GM19023 (cell line): ENCODE data around the gene JMJD1C.
"Not testable (repeated sequence)": the region's sequence is repeated elsewhere in the genome, so short reads cannot be mapped to it uniquely, and the experiment has no call there.

ENCODE experiments used
- ATAC-seq: cut with Tn5 transposase; IDR thresholded peaks from one replicate; pipeline ENCODE4 v1.9.1; 2021; ENCODE audit warnings: mild to moderate bottlenecking, moderate library complexity; ENCODE audit not compliant: unreplicated experiment

JMJD1C gene

DNA sequence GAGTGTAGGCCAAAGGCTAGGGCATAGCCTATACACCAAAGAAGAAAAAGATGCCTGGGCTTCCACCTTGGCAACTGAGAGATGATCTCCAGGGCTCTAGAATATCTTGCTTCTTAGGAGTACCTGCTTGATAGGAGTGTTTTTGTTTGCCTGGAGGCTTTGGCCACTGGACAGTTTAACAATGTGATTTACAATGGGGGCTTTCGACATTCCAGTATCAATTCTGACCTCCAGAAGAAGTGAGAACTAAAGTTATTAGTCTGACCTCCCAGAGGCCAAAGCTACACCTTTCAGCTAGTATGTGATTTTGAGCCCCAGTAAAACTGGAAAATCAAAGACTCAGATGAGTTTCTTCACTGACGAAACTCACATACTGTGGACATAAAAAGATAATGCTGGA lies 96.1 kb downstream of the JMJD1C start:
- no peak for ATAC-seq

DNA sequence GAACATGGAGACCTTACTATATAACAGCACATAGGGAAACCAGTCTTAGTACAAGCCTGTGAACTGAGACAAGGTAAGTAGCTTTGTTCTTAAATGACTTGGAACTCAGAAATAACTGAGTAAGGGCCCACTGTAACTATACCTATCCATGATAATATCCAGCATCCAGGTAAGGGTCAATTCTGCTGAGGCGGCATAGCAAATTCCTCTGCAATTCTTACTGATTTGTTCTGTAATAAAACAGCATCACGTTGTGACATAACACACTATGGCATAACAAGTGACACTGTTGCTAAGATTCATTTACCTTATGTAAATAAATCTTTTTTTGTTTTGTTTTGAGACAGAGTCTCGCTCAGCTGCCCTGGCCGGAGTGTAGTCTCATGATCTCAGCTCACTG lies 97.4 kb downstream of the JMJD1C start:
- no peak for ATAC-seq

DNA sequence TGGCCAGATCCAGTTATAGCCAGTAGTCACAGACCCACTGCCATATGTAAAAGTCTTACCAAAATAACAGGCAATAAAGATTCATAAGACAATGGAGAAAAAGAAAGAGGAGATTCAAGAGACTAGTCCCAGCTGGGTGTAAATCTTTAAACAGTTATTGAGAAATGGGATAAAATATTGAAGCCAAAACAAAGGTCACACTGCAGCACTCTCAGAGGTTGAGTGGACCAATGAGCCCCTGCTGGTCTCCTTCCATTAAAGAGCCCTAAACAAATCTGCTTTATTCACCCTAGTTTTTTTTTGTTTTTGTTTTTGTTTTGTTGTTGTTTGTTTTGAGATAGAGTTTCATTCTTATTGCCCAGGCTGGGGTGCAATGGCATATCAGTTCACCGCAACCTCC lies 98.8 kb downstream of the JMJD1C start:
- no peak for ATAC-seq

DNA sequence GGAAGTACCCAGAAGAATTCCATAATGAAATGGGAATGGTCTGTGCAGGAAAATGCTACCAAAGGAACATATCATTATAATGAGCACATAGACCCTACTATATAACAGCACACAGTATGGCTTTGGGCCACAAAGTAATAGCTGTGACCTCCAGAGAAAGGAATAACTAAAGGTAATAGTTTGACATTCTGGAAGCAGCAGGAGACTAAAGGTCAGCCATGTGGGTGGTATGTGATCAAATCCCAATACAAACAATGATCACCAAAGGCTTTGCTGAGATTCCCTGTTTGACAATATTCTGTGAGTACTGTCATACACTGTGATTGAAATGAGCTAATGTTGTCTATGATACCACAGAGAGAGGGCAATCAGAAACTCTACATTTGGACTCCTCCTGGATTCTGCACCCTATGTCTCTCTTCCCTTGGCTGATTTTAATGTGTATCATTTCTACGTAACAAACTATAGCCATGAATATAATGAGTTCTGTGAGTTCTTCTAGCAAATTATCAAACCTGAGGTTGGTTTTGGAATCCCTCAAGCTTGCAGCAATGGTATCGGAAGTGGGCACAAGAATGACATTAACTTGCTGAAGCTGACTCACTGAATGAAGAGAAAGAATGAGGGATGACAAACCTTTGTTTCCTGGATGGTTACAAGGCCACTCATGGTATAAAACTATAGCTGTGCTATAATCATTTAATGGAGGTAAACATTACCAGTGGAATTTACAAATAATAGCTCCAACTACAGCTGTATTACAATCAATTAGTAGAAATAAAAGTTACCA lies 99.6 kb downstream of the JMJD1C start:
- ATAC-seq: no peak

DNA sequence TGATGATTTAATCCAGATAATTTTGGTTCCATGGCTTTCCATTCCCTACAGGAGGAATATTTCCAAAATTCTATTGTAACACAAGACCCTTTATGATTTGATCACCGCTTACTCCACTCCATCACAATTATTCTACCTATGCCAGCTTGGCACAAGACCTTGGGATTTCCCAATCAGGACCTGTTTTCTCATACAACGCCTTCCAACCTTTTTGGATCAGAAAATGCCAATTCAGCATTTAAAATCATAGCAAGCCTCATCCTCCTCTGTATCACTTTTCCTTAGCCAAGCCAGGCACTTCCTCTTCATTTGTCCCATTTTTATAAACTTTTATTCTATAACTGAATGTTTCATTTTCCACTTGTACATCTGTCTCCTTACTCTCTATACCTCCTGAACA lies 100.9 kb downstream of the JMJD1C start:
- no peak for ATAC-seq

DNA sequence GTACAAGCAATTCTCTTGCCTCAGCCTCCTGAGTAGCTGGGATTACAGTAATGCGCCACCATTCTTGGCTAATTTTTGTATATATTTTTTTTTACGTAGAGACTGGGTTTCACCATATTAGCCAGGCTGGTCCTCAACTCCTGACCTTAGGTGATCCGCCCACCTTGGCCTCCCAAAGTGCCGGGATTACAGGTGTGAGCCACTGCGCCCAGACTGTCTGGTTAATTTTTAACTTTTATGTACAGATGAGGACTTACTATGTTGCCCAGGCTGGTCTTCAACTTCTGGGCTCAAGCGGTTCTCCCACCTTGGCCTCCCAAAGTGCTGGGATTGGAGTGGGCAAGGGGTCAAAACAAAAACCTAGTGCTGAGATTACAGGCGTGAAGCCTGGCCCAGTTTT lies 101.8 kb downstream of the JMJD1C start:
- no peak for ATAC-seq

DNA sequence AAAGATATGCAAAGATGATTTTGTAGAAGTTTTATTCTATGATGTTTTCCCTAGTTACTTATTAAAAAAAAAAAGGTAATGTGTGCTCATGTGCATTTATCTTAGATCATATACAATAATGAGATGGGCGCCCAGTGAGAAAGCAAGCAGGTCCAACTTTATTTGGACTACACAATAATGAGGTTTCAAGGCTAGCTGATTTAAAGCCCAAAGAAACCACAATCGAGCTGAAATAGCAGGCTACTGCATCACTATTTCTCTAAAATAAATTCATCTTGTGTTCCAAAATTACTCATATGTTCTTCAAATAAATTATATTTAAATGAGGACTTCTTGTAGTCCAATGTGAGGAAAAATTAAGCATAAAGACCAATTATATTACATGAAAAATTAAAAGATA lies 110.1 kb downstream of the JMJD1C start:
- ATAC-seq: no peak

DNA sequence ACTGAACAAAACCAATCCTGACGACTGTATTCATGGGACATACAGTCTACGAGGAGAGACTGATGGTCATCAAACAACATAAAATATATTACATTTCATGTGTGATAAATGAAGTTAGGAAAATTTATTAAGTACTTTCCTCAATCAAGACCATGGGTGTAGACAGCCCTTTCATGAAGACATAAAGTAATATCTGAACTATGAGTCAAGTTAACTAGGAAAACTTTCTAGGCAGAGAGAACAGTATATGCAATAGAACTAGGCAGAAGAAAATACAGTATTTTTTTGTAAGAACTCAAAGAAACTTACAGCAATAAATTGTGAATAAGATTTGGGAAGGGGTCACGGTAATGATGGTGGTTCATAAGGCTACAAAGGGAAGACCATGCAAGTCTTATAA lies 112.8 kb downstream of the JMJD1C start:
- no peak for ATAC-seq

DNA sequence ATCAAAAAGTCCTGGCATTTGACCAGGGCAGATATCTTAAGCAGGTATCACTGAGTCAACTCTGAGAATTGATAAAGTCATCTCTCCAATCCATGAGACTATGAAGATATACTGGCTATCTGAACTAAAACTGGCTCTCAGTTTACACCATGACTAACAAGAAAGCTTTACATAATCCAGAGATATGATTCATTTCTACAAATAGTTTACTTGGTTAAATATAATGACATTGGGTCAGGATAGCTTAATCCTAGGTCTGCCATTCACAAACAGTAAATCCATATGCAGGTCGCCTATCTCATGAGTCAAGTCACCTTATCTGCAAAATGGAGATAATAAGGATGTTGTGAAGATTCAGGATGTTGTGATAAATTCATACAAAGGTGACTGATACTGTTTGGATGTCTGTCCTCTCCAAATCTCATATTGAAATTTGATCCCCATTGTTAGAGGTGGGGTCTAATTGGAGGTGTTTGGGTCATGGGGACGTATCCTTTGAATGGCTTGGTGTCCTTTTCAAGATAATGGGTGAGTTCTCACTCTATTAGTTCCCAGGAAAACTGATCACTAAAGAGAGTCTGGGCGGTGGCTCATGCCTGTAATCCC lies 117.4 kb downstream of the JMJD1C start:
- ATAC-seq: no peak

DNA sequence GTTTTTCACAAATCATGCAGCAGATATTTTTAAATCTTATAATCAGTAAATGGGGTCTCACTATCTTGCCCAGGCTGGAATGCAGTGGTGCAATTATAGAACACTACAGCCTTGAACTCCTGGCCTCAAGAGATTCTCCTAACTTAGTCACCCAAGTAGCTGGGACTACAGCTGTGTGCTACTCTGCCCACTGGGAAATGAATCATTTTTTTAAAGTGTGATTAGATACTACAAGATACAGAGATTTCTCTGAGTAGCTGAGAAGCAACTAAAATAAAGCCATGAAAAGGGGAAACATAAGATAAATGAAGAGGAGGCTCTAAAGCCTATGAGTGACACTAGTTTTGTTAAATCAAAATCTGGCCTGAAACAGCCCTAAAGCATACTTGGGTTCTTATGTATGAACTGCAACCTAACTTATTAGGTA lies 119.7 kb downstream of the JMJD1C start:
- no peak for ATAC-seq

DNA sequence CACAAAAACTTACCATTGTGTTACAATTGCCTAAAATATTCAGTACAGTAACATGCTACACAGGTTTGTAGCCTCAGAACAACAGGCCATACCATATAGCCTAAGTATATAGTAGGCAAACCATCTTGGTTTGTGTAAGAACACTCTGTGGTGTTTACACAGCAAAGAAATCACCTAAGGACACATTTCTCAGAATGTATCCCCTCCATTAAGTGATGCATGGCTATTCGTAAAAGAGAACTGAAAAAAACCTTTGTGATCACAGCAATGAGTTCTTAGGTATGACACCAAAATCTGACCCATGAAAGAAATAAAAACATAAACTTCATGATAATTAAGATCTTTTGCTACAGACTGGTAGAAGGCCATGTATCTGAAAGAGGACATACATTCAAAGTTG lies 121.5 kb downstream of the JMJD1C start:
- ATAC-seq: no peak

DNA sequence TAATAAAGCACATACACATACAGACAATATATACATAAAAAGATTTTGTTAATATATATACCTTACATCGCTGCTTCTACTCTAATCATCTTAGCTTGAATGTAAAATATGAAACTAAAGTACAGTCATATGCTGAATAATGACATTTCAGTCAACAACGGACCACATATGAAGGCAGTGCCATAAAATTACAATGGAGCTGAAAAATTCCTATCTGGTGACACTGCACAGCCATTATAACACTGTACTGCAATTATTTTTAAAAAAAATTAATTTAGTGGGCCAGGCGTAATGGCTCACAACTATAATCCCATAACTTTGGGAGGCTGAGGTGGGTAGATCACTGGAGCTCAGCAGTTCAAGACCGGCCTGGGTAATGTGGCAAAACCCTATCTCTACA lies 122.3 kb downstream of the JMJD1C start:
- no peak for ATAC-seq

DNA sequence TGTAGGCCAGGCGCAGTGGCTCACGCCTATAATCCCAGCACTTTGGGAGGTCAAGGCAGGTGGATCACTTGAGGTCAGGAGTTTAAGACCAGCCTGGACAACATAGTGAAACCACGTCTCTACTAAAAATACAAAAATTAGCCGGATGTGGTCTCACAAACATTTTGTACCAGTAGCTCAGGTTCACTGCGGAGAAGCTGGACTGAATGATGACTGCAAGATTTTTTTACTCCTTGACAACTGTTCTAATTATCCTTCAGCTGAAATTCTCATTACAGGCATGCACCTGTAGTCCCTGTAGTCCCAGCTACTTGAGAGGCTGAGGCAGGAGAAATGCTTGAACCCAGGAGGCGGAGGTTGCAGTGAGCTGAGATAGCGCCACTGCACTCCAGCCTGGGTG lies 126.1 kb downstream of the JMJD1C start:
- ATAC-seq: not testable (repeated sequence)

DNA sequence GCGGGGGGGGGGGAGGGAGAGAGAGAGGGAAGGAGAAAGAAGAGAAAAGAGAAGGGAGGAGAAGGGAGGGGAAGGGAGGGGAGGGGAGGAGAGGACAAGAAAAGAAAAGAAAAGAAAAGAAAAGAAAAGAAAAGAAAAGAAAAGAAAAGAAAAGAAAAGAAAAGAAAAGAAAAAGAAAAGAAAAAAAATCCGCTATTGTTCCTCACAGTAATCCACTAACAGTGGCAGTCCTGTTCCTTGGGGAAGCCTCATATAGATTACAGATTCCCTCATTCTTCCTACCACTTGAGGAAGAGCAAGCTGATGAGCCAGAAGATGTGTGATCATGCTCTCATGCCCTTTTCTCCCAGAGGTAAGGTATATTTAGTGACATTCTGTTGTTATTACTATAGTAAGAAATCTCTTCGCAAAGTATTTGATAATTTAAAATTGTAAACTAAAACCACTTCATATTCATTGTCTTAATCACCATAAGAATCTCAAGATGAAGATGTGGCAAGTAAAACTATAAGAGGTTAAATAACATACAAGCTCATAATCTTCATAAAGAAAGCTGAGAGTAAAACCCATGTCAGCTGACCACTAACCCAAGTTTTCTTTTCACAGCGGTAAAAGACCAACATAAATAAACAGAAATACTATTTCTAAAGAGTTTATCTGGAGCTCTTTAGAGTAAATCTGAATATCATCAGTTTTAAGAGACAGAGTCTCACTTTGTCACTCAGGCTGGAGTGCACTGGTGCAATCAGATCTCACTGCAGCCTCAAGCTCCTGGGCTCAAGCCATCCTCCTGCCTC lies 128.1 kb downstream of the JMJD1C start:
- ATAC-seq: no peak

DNA sequence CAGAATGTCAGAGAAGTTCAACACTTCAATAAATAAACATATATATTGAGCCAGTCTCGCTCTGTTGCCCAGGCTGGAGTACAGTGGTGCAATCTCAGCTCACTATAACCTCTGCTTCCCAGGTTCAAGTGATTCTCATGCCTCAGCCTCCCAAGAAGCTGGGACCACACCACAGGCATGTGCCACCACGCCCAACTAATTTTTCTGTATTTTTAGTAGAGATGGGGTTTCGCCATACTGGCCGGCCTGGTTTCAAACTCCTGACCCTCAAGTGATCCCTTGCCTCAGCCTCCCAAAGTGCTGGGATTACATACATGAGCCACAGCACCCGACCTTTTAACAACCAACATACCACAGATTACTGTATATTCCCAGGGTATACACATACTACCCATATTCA lies 134.2 kb downstream of the JMJD1C start:
- ATAC-seq: no peak

DNA sequence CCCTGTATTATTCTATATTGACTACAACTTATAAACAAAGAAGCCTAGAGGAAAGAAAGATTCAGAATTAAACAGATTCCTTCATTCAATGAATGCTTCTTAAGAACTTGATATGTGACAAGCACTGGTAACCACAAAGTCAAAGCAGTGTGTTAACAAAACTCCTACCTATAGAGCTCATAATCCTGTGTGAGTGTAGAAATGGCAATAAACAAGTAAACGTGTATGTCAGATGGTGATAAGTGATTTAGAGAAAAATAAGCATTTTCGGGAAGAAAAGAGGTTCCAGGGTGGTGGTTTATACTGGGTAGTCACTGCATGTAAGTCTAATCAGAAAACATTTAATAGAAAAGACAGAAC lies 141.3 kb downstream of the JMJD1C start:
- no peak for ATAC-seq

DNA sequence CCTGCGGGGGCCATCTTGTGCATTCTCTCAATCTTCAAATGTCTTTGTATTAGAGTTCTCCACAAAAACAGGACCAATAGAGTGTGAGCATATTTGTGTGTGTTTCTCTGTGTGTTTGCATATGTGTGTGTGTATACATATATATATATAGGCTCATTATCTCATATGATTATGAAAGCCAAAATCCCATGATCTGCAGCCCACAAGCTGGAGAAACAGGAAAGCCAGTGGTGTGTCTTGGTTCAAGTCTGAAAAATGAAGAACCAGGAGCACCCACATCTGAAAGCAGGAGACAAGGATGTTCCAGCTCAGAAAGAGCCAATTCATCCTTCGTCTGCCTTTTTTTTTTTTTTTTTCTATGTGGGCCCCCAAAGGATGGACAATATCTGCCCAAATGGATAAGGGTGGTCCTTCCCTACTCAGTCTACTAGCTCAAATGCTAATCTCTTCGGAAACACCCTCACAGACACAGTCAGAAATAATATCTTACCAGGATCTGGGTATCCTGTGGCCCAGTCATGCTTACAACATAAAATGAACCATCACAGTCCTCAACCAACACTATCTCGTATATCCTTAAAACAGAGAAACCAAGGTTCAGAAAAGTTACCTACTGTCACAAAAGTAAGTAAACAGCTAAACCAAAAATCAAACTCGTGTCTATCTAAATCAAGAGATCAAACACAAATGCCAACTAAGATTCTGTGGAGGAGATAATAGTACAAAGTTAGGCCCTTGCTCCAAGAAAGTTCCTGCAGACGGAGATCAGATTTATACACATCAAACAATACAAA lies 141.9 kb downstream of the JMJD1C start:
- no peak for ATAC-seq

DNA sequence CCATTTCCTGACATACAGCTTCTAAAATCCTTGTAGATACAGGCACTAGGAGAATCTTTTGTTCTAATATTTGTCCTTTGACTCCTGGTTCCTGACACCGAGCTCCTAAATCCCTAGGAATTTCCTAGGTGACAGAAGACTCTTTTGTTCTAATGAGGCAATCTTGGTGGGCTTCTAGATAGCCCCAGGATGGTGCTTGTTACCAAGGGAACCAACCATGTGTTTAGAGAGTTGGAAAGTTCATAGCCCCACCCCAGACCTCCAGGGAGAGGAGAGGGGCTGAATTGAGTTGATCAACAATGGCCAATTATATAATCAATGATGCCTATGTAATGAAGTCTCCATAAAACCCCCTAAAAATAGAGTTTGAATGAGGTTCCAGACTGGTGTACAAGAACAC lies 145.1 kb downstream of the JMJD1C start:
- no peak for ATAC-seq

DNA sequence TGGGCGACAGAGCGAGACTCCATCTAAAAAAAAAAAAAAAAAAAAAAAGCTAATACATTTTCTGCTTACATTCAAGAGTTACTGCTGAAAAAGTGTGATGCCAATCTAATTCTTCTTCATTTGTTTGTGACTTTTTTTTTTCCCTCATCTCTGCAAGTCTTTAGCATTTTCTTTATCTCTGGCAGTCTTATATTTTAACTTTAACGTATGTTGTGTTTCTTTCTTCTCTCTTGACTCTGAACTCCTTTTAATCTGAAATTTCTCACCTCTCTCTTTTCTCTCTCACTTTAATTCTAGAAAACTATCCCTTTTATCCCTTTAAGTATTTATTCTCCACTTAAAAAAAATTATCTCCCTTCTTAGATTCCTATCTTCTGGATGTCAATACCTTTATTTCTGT lies 146.5 kb downstream of the JMJD1C start:
- no peak for ATAC-seq

DNA sequence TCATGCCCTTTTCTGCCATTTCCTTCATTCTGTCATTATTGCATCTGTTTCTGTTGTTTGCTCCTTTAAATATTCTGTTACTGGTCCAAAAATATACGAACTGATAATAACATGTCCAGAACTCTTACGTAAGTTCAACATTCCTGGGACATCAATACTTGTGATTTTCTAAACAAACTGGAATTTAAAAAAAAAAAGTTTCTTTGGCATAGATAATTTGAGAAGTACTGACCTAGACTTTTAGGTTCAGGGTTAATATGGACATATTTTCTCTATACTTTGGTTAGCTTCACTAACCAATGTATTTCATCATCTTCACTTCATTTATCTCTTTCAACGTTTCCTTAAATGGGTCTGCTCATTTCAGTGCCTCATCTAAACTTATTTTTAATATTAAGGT lies 147.3 kb downstream of the JMJD1C start:
- no peak for ATAC-seq

DNA sequence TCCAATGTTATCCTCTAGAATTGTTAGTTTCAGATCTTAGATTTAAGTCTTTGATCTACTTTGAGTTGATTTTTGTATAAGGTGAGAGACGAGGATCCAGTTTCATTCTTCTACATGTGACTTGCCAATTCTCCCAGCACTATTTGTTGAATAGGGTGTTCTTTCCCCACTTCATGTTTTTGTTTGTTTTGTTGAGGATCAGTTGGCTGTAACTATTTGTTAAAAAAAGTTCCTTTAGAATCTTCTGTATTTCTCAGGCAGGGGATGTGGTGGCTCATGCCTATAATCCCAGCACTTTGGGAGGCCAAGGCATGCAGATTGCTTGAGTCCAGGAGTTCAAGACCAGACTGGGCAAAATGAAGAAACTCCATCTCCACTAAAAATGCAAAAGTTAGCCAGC lies 151.8 kb downstream of the JMJD1C start:
- no peak for ATAC-seq
